Endothelial cell of umbilical vein (primary cell): ENCODE results near the gene GALNT17. TPM values are rescaled to one million over a fixed set of nuclear protein-coding genes. Genes with fewer than 3 reads are reported as not detected.

Source experiments
- BruUV-seq: library from RNA; stranded (reverse); fragments of 400-500 nt; replicated peaks from 2 replicates; lab custom pipeline; 2021; lab: Mats Ljungman, UMichigan
- CTCF ChIA-PET: fragments of 300-600, 350-600 bp; sonication (Branson Sonifier 250); formaldehyde crosslinking; loops from one replicate; lab custom pipeline; 2021; ENCODE audit warnings: antibody characterized with exemption, inconsistent platforms; lab: Charles Lee
- POLR2A ChIA-PET: fragments of 300-600, 350-600 bp; sonication (Branson Sonifier 250); formaldehyde crosslinking; loops from one replicate; lab custom pipeline; 2021; ENCODE audit warnings: antibody characterized with exemption, inconsistent platforms; lab: Charles Lee
- DNase-seq: peaks from one replicate; pipeline ENCODE4 v3.0.0-alpha.2; 2011; ENCODE audit warnings: low read depth, low spot score
- FAIRE-seq: peaks from 2 replicates; lab custom pipeline; 2011; peaks lifted over from hg19 to GRCh38; lab: Jason Lieb, UNC
- H2AFZ ChIP-seq: 2 replicates; pipeline ENCODE4 v1.6.0; 2012; ENCODE audit warnings: low read depth, low read length, control low read depth, inconsistent platforms
- H3K27ac ChIP-seq: 2 replicates; pipeline ENCODE4 v1.5.1; 2011; ENCODE audit warnings: low read depth, mild to moderate bottlenecking, control low read depth, low read length, moderate library complexity; ENCODE audit not compliant: insufficient read depth
- H3K27me3 ChIP-seq, 2 experiments: 2 replicates each; pipeline versions ENCODE4 v1.6.0 to v1.6.1; 2011; ENCODE audit warnings: low read length in 2 of 2, mixed read lengths in 1 of 2; ENCODE audit not compliant: control insufficient read depth in 2 of 2, insufficient read depth in 2 of 2
- H3K36me3 ChIP-seq, 2 experiments: 2 replicates in 1 of 2; 3 replicates in 1 of 2; pipeline ENCODE4 v1.5.1; 2011; ENCODE audit warnings: low read length in 2 of 2, mild to moderate bottlenecking in 1 of 2, moderate library complexity in 1 of 2; ENCODE audit not compliant: control insufficient read depth in 2 of 2, insufficient read depth in 2 of 2; ENCODE audit errors: extremely low read depth in 1 of 2
- H3K4me1 ChIP-seq: 3 replicates; pipeline ENCODE4 v1.5.1; 2011; ENCODE audit warnings: mild to moderate bottlenecking, low read length; ENCODE audit not compliant: control insufficient read depth, insufficient read depth; ENCODE audit errors: extremely low read depth
- H3K4me2 ChIP-seq: 2 replicates; pipeline ENCODE4 v1.6.1; 2011; ENCODE audit warnings: low read length, control low read depth, mixed read lengths; ENCODE audit not compliant: insufficient read depth
- H3K4me3 ChIP-seq, 3 experiments: fragments of 200-600 bp in 1 of 3; sonication (generic), shearing (Covaris generic) in 1 of 3; replicated peaks in 1 of 3; 2 replicates each; pipeline ENCODE4 v1.5.1; 2011 to 2016; ENCODE audit warnings: control low read depth in 3 of 3, low read length in 3 of 3, mild to moderate bottlenecking in 2 of 3, inconsistent platforms in 1 of 3, low read depth in 1 of 3, moderate library complexity in 1 of 3; ENCODE audit not compliant: insufficient read depth in 1 of 3
- H3K79me2 ChIP-seq: 2 replicates; pipeline ENCODE4 v1.6.0; 2012; ENCODE audit warnings: low read length, inconsistent platforms; ENCODE audit not compliant: control insufficient read depth, insufficient read depth
- H3K9ac ChIP-seq: replicated peaks from 2 replicates; pipeline ENCODE3; 2011; ENCODE audit warnings: low read length, control low read depth; ENCODE audit not compliant: insufficient read depth; ENCODE audit errors: extremely low read depth
- H3K9me1 ChIP-seq: replicated peaks from 3 replicates; pipeline ENCODE4 v1.6.0; 2011; ENCODE audit warnings: mild to moderate bottlenecking, low read length; ENCODE audit not compliant: control insufficient read depth, insufficient read depth; ENCODE audit errors: extremely low read depth
- H3K9me3 ChIP-seq: replicated peaks from 2 replicates; pipeline ENCODE4 v1.5.1; 2012; ENCODE audit warnings: low read length, inconsistent platforms; ENCODE audit not compliant: control insufficient read depth, insufficient read depth
- H4K20me1 ChIP-seq: replicated peaks from 2 replicates; pipeline ENCODE3; 2011; ENCODE audit warnings: mild to moderate bottlenecking, low read length; ENCODE audit not compliant: control insufficient read depth, insufficient read depth; ENCODE audit errors: extremely low read depth
- CTCF ChIP-seq, 2 donors: IDR thresholded peaks; 1 replicate in 1 of 2; 2 replicates in 1 of 2; pipeline ENCODE4 v1.5.1; 2011; ENCODE audit warnings: low read length in 2 of 2, mild to moderate bottlenecking in 2 of 2, moderate library complexity in 2 of 2, control low read depth in 1 of 2, inconsistent platforms in 1 of 2, low read depth in 1 of 2; ENCODE audit not compliant: insufficient read depth in 1 of 2; ENCODE audit errors: extremely low read depth in 1 of 2
- EZH2 ChIP-seq: IDR thresholded peaks from 2 replicates; pipeline ENCODE4 v1.6.1; 2012; ENCODE audit warnings: borderline replicate concordance, low read depth, mild to moderate bottlenecking, moderate library complexity, low read length, inconsistent platforms; ENCODE audit not compliant: severe bottlenecking
- FOS ChIP-seq: IDR thresholded peaks from 2 replicates; pipeline ENCODE4 v1.6.1; 2011; ENCODE audit warnings: mild to moderate bottlenecking, low read length, moderate library complexity, borderline replicate concordance; ENCODE audit not compliant: insufficient read depth
- GATA2 ChIP-seq: IDR thresholded peaks from 2 replicates; pipeline ENCODE4 v1.7.0; 2011; ENCODE audit warnings: low read depth, mild to moderate bottlenecking, moderate library complexity, mixed read lengths, low read length; ENCODE audit not compliant: insufficient read length, insufficient read depth
- JUN ChIP-seq: IDR thresholded peaks from 2 replicates; pipeline ENCODE4 v1.6.1; 2011; ENCODE audit warnings: borderline replicate concordance, low read depth; ENCODE audit not compliant: insufficient read length, insufficient read depth
- MAX ChIP-seq: IDR thresholded peaks from 2 replicates; pipeline ENCODE4 v1.6.1; 2011; ENCODE audit not compliant: insufficient read depth, insufficient read length
- MYC ChIP-seq: IDR thresholded peaks from one replicate; pipeline ENCODE4 v1.6.1; 2011; ENCODE audit warnings: mild to moderate bottlenecking, low read depth, low read length
- POLR2A ChIP-seq: IDR thresholded peaks from 2 replicates; pipeline ENCODE4 v1.6.1; 2012; ENCODE audit warnings: low read depth, mild to moderate bottlenecking, control low read depth, low read length
- POLR2AphosphoS5 ChIP-seq: IDR thresholded peaks from 2 replicates; pipeline ENCODE4 v1.6.1; 2012; ENCODE audit warnings: low read depth, mild to moderate bottlenecking, control low read depth, low read length, moderate library complexity; ENCODE audit not compliant: insufficient read depth
- dilution Hi-C: fragments of 300-500 bp; cut with MboI; formaldehyde crosslinking; loops from one replicate; pipeline ENCODE4 v1.15.0; 2019; ENCODE audit warnings: low sequenced_read_pairs; ENCODE audit not compliant: extremely low pct_ligation_motif_present
- intact Hi-C: fragments of 100-400 bp; cut with micrococcal nuclease; formaldehyde crosslinking; loops from one replicate; pipeline ENCODE4 v1.10.0; 2022
- polyA plus RNA-seq, 4 experiments: library from polyadenylated mRNA; depleted of rRNA in 3 of 4; stranded (reverse) in 3 of 4; unstranded in 1 of 4; fragments of >200 nt; gene quantifications; 2 replicates each; pipeline versions ENCODE4 v1.2.1 to v1.2.3, GENCODE V29; 2011 to 2012; ENCODE audit warnings: missing spikeins in 1 of 4
- total RNA-seq: library from RNA; stranded (reverse); gene quantifications from 2 replicates; pipeline ENCODE4 v1.2.3, GENCODE V29; 2021

Gene GALNT17
- total and polyA plus RNA-seq, 2 donors (not counting 3 experiments of a cell fraction or from before 2014, with no cell fraction given), result not detected

- intact Hi-C loops (no loop called here), dilution Hi-C loops (no loop called here)
- no peak overlapping the region for H2AFZ ChIP-seq
- no peaks in the 10 kb centered on the region for H3K79me2 ChIP-seq
- DNase-seq (no peak), FAIRE-seq (no peak)
- H3K27ac ChIP-seq, result no peak overlapping the region
- H3K9me3 ChIP-seq, result no peaks in the 10 kb centered on the region
- no peak overlapping the region for H3K4me3 ChIP-seq
- TF ChIP-seq CTCF (IDR thresholded peaks at IDR 0.05; ENCODE audit: extremely low read depth in 1 of 2, insufficient read depth in 1 of 2, low read depth in 1 of 2, low read length in 2 of 2) (no peak), JUN (no peak), POLR2A (no peak), FOS (no peak), GATA2 (no peak), EZH2 (no peak), MAX (no peak), MYC (no peak), POLR2AphosphoS5 (no peak)
- ChIA-PET CTCF (no interaction called here), POLR2A (no interaction called here)
- H4K20me1 ChIP-seq, result no peaks in the 10 kb centered on the region
- no peaks in the 10 kb centered on the region for H3K27me3 ChIP-seq
- H3K36me3 ChIP-seq, result no peaks in the 10 kb centered on the region
- no peak overlapping the region for H3K9ac ChIP-seq
- BruUV-seq, result no TSS peak
- H3K9me1 ChIP-seq, result no peaks in the 10 kb centered on the region
- H3K4me2 ChIP-seq, result no peak overlapping the region
- H3K4me1 ChIP-seq, result no peaks in the 10 kb centered on the region
These were observed 353.6 kb downstream of the GALNT17 start for GRCh38 chr7:71485586-71485985.
